ENCODE results near the gene ERI3. TPM values are rescaled to one million over a fixed set of nuclear protein-coding genes. Genes with fewer than 3 reads are reported as not detected.

Gene ERI3
- total RNA-seq, 1 donor from 2014 or later, result 96.1 TPM

DNA sequence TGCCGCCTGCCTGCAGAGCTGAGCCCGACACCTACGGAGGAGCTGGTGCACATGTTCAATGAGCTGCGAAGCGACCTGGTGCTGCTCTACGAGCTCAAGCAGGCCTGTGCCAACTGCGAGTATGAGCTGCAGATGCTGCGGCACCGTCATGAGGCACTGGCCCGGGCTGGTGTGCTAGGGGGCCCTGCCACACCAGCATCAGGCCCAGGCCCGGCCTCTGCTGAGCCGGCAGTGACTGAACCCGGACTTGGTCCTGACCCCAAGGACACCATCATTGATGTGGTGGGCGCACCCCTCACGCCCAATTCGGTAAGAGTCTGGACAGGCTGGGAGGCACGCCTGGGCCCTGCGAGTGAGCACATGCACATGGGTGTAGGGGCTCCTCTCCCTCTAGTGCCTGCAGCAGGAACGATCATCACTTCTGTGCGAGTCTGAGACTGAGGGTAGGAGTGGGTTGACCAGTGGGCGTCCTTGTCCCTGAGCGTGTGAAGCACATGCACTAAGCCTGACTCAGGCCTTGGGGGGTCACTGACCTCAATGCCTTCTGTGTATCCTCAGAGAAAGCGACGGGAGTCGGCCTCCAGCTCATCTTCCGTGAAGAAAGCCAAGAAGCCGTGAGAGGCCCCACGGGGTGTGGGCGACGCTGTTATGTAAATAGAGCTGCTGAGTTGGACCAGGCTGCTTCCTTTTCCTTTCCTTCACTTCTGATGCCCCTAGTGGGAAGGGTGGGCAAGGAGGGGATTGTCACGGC is 134.9 kb downstream of the ERI3 start:
- Mint-ChIP-seq H3K27ac (peak overlapping the region; percentile 77), H3K36me3 (ENCODE audit: insufficient read depth) (peaks cover 5% of the 10 kb centered on the region), H3K4me3 (ENCODE audit: low read depth) (no peak overlapping the region), H3K4me1 (ENCODE audit: low read depth) (peaks cover 19% of the 10 kb centered on the region), H3K9me3 (ENCODE audit: low read depth) (no peaks in the 10 kb centered on the region), H3K27me3 (no peaks in the 10 kb centered on the region)
- no peak for DNase-seq (ENCODE audit: low spot score, unreplicated experiment)
- TF ChIP-seq, protein P1, sequence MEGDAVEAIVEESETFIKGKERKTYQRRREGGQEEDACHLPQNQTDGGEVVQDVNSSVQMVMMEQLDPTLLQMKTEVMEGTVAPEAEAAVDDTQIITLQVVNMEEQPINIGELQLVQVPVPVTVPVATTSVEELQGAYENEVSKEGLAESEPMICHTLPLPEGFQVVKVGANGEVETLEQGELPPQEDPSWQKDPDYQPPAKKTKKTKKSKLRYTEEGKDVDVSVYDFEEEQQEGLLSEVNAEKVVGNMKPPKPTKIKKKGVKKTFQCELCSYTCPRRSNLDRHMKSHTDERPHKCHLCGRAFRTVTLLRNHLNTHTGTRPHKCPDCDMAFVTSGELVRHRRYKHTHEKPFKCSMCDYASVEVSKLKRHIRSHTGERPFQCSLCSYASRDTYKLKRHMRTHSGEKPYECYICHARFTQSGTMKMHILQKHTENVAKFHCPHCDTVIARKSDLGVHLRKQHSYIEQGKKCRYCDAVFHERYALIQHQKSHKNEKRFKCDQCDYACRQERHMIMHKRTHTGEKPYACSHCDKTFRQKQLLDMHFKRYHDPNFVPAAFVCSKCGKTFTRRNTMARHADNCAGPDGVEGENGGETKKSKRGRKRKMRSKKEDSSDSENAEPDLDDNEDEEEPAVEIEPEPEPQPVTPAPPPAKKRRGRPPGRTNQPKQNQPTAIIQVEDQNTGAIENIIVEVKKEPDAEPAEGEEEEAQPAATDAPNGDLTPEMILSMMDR (IDR thresholded peaks at IDR 0.05; ENCODE audit: unreplicated experiment), result no peak

DNA sequence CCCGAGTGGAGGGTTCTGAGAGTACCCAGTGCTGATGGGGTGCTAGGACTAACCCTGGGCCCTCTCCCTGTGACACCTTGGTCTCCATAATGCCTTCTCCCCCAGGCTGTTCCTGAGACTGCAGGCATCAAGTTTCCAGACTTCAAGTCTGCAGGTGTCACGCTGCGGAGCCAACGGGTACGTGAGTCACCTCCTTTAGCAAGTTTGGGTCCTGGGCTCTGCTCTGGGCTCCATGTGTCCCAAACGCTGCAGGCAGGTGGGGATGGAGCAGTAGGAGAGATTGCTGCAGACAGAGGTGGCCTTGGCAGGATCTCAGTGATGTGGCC is 135.8 kb downstream of the ERI3 start:
- Mint-ChIP-seq H3K36me3 (ENCODE audit: insufficient read depth) (peaks cover 7% of the 10 kb centered on the region), H3K9me3 (ENCODE audit: low read depth) (no peaks in the 10 kb centered on the region), H3K27ac (peak overlapping the region; percentile 25), H3K27me3 (no peaks in the 10 kb centered on the region), H3K4me1 (ENCODE audit: low read depth) (peaks cover 19% of the 10 kb centered on the region), H3K4me3 (ENCODE audit: low read depth) (no peak overlapping the region)
- TF ChIP-seq, protein P1 (IDR thresholded peaks at IDR 0.05; ENCODE audit: unreplicated experiment), result no peak
- DNase-seq (ENCODE audit: low spot score, unreplicated experiment), result no peak

DNA sequence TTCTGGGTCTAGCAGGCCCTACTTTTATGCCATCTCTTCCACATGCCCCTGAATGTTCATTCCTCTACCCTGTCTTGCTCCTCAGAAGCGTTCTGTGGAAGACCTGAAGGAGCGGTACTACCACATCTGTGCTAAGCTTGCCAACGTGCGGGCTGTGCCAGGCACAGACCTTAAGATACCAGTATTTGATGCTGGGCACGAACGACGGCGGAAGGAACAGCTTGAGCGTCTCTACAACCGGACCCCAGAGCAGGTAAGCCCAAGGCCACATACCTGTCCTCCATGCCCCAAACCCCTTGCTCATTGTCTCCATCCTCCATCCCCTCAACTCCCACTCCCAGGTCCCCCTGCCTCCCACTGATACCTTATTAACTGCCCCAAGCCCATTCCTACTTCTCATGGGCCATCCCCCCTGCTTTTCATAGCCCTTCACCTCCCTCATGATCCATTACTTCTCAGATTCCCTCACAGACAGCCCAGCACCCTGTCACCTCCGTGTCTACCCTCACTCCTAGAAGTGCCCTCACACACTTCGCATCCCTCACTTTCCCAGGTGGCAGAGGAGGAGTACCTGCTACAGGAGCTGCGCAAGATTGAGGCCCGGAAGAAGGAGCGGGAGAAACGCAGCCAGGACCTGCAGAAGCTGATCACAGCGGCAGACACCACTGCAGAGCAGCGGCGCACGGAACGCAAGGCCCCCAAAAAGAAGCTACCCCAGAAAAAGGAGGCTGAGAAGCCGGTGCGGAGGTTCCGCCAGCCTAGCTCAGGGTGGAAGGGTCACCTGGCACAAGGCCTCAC is 136.4 kb downstream of the ERI3 start:
- Mint-ChIP-seq H3K9me3 (ENCODE audit: low read depth) (no peaks in the 10 kb centered on the region), H3K4me3 (ENCODE audit: low read depth) (no peak overlapping the region), H3K27me3 (no peaks in the 10 kb centered on the region), H3K36me3 (ENCODE audit: insufficient read depth) (peaks cover 7% of the 10 kb centered on the region), H3K4me1 (ENCODE audit: low read depth) (peaks cover 23% of the 10 kb centered on the region), H3K27ac (peak overlapping the region; percentile 54)
- DNase-seq (ENCODE audit: low spot score, unreplicated experiment), result no peak
- TF ChIP-seq, protein P1 (IDR thresholded peaks at IDR 0.05; ENCODE audit: unreplicated experiment), result no peak

DNA sequence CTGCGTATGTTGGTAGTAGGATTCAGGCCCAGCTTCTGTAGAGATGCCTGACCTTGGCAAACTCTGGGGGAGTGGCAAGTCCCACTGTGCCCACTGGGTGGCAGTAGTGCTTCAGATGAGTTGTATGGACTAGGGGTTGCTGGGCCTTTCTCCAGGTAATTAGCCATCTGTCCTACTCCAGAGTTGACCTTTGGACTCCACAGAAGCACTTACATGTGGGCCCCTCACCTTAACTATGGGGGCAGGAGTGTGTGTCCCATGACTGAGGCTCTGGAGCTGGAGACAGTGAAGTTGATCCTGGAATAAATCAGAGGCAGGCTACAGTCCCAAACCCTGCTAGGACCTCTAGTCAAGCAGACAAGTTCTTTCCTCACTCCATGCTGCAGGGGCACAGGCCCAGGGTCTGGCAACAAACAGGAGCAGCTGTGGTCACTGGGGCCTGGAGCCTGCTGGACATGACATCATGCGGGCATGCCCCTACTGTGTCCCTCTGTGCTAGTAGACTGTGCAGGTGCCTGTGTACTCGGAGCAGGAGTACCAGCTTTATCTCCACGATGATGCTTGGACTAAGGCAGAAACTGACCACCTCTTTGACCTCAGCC is 137.1 kb downstream of the ERI3 start:
- Mint-ChIP-seq H3K27me3 (no peaks in the 10 kb centered on the region), H3K36me3 (ENCODE audit: insufficient read depth) (peaks cover 7% of the 10 kb centered on the region), H3K4me3 (ENCODE audit: low read depth) (no peak overlapping the region), H3K9me3 (ENCODE audit: low read depth) (no peaks in the 10 kb centered on the region), H3K4me1 (ENCODE audit: low read depth) (peaks cover 29% of the 10 kb centered on the region), H3K27ac (peak overlapping the region; percentile 54)
- DNase-seq (ENCODE audit: low spot score, unreplicated experiment), result peak; percentile 91
- TF ChIP-seq, protein P1 (IDR thresholded peaks at IDR 0.05; ENCODE audit: unreplicated experiment), result peak; percentile 95

All from progenitor cell of endocrine pancreas (in vitro differentiated cells).